ENCODE measurements around the gene USF2.

The USF2 gene

DNA sequence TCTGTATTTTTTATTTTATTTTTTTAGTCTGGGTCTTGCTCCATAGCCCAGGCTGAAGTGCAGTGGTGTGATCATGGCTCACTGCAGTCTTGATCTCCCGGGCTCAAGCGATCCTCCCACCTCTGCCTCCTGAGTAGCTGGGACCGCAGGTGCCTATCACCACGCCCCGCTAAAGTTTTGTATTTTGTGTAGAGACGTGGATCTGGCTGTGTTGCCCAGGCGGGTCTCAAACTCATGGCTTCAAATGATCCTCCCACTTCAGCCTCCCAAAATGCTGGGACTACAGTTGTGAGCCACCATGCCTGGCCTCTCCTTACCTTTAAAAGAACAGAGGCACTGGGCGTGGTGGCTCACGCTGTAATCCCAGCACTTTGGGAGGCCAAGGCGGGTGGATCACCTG, 19.0 kb downstream of the USF2 start:
- DNase-seq: no peak

DNA sequence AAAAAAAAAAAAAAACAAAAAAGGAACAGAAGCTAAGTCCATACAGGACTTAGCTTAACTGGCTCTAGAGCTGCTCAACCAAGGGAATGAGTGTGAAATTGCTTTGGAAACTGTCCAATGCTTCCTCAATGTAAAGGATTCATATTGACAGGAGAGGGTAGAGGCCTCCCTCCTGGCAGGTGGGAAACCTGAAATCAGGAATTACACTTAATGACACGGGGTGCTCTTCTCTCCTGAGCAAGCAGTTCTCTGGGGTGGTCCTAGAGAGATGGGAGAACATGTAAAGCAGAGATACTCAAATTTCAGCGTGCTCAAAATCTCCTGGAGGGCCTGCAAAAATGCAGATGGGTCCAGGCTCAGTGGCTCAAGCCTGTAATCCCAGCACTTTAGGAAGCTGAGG, 19.6 kb downstream of the USF2 start:
- DNase-seq: no peak

DNA sequence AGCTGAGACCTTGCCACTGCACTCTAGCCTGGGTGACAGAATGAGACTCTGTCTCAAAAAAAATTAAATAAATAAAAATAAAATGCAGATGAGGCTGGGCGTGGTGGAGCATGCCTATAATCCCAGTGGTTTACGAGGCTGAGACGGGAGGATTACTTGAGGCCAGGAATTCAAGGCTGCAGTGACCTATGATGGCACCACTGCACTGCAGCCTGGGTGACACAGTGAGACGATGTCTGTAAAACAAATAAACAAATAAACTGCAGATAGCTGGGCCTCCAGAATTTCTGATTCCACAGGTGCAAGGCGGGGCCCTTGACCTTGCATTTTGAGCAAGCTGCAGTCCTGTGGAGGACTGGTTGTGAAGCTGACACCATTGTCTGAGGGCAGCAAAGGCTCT, 20.1 kb downstream of the USF2 start:
- DNase-seq: no peak

DNA sequence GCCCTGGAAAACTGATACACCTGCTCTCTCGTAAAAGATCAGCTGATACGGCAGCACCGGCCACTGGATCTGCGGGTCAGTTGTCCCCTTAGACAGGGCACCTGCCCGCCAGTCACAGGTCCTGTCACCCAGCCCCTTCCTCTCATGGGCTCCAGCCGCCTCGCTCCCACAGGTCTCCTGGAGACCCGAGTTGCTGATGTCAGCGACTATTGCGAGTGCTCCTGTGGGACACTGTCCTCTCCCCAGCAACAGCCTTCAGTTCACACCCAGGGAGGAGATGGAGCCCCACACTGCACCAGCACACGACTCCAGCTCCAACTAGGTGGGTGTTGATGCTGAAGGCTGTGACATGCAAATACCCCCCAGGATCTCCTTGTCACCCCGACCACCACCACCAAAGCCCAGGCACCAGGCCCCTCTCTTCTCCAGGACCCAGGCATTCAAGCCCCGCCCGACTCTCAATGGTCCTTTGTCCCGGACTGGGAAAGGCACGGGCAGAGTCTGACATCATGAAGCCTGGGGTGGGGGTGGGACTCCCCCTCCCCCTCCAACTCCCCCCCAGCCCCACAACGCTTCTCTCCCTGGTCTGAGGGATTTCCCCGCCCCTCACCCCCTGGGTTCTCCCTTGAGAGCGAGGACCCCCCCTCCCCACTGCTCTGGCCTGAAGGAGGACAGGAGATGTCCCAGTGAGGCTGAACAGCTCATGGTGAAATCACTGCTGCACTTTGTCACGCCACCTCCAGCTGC, 21.8 kb downstream of the USF2 start:
- no peak for DNase-seq

DNA sequence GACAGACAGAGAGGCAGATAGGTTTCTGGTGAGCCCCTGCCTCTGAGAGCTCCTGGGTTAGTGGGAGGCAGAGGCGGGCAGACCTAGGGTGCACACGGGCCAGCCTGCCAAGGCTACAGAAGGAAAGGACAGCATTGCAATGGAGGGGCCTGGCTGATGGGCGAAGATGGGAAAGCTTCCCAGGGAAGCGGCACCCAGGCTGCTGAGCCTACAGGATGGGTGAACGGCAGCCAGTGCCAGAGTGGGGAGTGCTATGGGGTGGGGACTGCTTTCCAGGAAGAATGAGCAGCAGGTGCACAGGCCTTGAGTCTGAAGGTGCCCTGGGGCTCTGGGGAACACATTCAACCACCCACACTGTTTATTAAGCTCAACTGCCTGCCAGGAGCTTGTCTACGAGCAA, 22.5 kb downstream of the USF2 start:
- DNase-seq: no peak

DNA sequence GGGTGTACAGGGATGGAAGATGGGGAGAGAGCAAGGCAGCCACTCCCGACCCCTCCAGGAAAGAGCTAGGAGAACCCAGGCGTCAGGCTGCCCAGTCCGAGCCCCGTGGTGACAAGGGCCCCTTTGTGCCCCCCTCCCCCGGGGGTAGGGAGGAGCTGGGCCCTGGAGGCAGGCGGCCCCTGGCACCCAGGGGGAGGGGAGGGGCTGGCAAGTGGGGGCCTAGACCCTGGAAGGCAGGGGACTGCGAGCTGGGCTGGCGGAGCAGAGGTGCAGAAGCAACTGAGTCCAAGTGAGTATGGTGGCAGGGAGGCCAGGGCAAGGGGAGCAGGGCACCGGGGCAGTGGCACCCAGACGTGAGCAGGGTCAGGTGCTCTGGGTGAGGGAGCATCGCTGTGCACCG, 23.2 kb downstream of the USF2 start, which contains the start of gene MAG:
TSS of gene MAG (plus strand) at position 246 of the 400 bp plus-strand sequence. CDS start 3,248 bp downstream, outside the sequence.
- no peak for DNase-seq

DNA sequence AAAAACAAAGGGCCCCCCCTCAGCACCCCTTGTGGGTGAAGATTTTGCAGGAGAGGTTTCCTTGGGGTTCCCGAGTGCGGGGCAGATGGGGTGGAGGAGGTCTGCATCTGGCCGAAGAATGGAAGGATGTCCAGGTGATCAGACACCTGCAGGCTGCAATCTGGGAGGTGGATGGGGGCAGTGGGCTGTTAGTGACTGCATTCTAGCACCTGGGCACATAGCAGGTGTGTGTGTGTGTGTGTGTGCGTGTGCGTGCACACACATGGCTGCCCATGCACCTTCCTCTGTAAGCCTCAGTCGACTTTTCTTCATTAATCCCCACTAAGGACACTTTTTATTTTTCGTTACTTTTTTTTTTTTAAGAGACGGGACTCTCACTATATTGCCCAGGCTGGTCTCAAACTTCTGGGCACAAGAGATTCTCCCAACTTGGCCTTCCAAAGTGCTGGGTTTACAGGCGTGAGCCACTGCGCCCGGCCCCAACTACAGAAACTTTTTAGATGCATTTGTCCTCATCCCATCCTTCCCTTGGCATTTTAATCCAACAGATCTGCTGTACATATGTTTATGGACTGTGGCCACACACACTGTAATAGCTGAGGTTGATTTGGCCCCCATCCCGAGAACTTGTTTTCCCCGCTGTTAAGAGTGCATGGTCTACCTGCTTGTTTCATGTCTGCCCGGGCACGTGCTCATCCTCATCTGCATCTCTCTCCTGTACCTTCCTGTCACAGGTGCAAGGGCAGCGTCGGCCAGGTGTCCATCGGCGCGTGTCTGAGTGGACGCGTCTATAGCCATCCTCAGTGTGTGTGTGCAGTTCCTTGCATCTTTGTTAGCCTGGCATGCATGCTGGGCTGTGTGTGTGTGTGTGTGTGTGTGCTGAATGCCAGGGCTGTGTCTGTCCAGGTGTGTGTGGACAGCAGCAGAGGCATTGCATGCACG, 23.9 kb downstream of the USF2 start:
- peak; percentile 17 for DNase-seq

DNA sequence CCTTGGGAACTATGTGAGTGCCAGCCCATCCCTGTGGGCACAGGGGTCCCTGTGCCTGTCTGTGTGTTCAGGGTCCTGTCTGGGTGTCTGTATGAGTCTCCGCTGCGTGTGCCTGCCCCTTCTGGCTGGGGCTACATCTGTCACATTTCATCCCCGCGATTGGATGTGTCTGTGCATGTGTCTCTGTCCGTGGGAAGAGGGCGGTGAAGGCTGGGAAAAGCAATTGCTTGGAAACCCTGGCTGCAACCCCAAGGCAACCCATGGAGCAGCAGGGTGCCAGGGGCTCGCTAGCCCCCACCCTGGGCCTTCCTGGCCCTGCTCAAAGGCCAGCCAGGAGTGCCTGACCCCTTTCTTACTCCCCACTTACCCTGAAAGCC, 24.6 kb downstream of the USF2 start:
- no peak for DNase-seq

DNA sequence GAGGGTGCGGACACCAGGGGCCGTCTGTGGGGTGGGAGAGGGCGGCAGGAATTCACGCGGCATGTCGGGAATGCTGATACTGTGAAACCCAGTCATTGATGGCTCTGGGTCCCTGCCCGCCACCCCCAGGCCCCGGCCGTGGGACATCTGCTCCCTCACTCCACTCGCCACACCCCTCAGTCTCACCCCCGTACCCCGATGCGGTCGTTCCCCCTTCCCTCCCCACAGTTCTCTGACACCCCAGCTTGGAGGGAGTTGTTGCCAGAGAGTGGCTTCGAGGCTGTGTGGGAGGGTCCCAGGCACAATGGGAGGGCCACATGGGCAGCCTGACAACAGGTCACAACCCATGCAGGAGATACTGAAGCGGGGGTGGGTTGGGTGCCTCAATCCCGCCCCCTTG, 25.0 kb downstream of the USF2 start:
- no peak for DNase-seq

DNA sequence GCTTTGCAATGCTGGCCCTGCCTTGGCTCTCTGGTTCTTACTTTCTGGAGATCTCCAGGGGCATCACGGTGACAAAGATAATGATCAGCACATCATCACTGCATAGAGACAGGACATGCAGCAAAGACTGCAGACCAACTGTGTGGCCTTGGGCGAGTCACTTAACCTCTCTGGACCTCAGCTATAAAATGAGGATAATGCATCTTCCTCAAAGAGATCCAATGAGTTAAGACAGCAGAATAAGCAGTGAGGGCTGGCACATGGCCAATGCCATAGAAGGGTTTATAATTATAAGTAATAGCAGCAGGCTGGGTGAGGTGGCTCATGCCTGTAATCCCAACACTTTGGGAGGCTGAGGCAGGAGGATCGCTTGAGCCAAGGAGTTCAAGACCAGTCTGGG, 25.6 kb downstream of the USF2 start:
- DNase-seq: no peak

DNA sequence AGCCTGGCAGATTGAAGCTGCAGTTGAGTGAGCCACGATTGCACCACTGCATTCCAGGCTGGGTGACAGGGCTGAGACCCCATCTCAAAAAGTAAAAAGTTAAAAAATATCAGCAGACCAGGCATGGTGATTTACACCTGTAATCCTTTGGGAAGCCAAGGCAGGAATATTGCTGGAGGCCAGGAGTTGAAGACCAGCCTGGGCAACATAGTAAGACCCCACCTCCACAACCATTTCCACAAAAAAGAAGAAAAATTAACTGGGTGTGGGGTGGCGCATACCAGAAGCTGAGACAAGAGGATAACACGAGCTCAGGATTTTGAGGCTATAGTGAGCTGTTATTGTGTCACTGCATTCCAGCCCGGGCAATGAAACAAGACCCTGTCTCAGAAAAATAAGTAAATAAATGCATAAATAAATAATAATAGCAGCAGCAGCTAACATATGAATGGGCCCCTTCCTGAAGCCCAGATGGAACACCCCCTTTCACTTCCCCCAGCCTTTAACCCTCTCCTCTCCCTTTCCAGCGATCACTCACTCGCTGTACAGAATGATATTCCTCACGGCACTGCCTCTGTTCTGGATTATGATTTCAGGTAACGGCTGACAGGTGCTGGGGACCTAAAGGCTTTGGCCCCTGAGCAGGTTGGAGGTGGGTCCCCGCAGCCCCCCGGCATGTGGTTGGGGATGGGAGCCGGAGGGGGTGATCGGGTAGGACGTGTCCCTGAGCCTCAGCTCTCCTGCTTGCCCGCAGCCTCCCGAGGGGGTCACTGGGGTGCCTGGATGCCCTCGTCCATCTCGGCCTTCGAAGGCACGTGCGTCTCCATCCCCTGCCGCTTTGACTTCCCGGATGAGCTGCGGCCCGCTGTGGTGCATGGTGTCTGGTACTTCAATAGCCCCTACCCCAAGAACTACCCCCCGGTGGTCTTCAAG, 26.4 kb downstream of the USF2 start:
- DNase-seq: no peak

DNA sequence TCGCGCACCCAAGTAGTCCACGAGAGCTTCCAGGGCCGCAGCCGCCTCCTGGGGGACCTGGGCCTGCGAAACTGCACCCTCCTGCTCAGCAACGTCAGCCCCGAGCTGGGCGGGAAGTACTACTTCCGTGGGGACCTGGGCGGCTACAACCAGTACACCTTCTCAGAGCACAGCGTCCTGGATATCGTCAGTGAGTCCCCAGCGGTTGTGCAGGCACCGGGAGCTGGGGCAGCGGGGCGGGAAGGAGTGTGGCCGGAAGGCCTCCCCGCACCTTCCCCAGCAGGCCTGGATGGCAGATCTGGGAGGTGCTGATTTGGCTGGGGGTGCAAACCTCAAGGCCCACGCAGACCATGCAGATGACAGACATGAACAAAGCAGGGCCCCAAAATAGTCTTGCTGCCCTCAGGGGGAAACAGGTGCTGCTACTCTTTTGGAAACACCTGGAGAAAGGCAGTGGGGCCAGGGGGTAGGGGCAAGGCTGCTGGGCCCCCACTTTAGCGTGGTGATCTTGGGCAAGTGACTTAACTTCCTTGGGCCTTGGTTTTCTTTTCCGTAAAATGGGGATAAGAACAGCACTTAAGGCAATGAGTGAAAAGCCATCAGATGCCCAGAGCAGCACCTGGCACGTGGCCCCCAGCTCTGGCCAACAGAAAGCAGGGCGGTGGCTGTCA, 27.2 kb downstream of the USF2 start:
- no peak for DNase-seq

DNA sequence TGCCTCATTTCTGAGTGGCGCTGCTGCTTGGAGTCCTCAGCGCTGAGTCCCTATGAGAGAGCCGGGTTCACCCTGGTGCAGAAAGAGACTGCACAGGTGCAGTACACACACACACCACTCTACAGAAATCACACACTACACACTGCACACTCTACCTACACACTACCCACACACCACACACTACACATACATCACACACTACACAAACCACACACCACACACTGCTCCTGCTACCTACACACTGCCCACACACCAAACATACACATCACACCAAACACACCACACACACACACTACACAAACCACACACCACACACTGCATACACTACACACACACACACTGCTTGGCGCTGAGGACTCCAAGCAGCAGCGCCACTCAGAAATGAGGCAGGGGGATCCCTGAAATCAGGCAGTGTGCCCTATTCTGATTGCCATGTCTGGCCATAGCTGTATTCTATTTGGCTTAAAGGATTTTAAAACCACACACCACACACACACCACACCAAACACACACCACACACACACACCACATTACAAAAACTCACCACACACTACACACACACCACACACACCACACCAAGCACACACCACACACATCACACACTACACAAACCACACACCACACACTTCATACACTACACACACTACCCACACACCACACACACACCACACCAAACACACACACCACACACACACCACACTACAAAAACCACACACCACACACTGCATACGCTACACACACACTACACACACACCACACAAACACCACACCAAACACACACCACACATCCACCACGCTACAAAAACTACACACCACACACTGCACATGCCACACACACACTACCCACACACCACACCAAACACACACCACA, 28.1 kb downstream of the USF2 start:
- DNase-seq: no peak

DNA sequence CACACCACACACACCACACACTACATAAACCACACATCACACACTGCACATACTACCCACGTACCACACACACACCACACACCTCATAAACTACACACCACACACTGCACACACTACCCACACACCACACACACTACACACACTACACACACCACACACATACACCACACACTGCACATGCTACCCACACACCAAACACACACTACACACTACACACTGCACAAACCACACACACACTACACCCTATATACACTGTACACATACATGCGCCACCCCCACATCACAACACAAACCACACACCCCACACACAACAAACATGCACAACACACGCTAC, 28.7 kb downstream of the USF2 start:
- no peak for DNase-seq

DNA sequence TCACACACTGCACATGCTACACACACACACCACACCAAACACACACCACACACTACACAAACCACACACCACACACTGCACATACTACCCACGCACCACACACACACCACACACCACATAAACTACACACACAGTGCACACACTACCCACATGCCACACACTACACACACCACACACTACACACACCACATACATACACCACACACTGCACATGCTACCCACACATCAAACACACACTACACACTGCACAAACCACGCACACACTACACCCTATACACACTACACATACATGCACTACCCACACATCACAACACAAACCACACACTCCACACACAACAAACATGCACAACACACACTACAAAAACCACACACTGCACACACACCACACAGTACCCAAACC, 29.2 kb downstream of the USF2 start:
- DNase-seq: no peak

DNA sequence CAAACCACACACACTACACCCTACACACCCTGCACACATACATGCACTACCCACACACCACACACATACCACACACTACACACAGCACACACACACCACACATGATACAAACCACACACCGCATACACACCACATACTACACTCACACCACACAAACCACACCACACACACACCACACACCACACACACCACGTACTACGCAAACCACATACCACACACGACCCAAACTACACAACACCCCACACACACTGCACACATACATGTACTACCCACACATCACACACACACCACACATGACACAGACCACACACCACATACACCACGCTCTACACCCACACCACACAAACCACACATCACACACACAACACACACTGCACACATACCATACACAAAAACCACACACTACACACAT, 29.8 kb downstream of the USF2 start:
- no peak for DNase-seq

DNA sequence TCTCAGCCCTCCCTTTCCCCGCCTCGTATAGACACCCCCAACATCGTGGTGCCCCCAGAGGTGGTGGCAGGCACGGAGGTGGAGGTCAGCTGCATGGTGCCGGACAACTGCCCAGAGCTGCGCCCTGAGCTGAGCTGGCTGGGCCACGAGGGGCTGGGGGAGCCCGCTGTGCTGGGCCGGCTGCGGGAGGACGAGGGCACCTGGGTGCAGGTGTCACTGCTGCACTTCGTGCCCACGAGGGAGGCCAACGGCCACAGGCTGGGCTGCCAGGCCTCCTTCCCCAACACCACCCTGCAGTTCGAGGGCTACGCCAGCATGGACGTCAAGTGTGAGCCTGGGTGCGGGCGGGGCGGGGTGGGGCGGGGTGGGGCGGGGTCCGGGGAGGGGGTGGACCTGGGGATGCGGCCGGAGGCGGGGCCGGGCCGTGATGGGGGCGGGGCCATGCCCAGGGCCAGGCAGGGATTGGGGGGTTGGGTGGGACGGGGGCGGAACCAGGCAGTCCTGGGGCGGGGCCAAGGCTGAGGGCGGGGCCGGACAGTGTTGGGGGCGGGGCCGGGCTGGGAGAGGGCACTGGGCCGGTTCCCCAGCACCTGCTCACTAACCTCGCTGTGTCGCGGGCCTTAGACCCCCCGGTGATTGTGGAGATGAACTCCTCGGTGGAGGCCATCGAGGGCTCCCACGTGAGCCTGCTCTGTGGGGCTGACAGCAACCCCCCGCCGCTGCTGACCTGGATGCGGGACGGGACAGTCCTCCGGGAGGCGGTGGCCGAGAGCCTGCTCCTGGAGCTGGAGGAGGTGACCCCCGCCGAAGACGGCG, 31.0 kb downstream of the USF2 start:
- no peak for DNase-seq

DNA sequence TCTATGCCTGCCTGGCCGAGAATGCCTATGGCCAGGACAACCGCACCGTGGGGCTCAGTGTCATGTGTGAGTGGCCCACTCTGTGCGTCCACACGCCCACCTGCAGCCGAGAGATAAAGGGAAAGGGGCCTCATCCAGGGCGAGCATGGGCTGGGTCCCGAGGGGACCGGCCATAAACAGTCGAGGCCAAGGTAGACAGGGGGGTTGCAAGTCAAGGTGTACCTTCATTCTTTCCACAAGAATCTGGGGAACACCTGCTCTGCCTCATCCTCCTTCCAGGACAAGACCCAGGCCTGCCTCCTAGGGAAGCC, 31.5 kb downstream of the USF2 start:
- DNase-seq: no peak

DNA sequence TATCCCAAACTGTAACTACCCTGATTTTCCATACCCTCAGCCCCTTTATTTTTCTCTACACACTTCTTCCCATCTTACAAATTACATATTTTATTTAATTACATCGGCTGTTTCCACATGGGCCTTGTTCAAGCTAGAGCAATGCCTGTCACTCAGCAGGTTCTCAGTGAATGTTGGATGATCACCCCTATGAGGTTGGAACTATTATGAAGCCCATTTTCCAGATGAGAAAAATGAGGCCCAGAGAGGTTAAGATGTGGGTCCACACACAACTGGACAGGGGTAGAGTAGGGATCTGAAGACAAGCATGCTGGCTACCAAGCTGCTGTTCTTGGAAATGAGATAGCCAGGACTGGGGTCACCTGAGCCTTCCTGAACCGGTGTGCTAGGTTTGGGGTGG, 33.2 kb downstream of the USF2 start:
- no peak for DNase-seq

DNA sequence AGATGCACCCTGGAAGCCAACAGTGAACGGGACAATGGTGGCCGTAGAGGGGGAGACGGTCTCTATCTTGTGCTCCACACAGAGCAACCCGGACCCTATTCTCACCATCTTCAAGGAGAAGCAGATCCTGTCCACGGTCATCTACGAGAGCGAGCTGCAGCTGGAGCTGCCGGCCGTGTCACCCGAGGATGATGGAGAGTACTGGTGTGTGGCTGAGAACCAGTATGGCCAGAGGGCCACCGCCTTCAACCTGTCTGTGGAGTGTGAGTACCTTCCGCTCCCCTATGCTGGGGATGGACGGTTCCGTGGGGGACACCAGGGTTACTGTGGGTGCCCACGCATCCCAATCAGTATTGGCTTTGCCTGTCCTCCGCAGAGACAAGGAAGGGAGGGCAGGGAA, 33.7 kb downstream of the USF2 start:
- no peak for DNase-seq

DNA sequence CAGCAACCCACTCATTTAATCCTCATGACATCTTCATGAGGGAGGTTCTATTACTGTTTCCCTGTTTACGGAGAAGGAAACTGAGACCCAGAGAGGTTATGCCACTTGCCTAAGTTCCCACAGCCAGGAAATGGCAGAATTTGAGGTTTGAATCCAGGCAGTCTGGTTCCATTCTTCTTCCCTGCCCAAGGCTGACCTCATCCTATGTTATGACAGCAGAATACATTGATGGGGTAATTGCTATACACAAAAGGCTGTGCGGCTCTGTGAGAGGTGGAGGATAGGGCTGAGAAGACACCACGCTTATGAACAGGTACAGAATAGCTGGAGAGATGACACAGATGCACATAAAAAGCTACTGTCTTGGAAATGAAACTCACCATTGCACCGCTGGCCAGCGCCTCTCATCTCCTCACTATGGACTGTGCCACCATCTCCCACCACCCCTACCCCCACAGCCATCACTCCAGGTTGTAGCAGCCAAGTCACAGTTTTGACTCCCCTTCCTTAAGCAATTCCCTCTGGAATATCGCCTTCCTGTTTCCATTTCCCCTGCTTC, 34.7 kb downstream of the USF2 start:
- DNase-seq: no peak

All from NCI-H2029 treated with DMSO at 0.1 percent for 48 hours (cell line).